K562 (cell line): ENCODE measurements around the gene DNAJC1.

Experiments used
- ATF7 ChIP-seq: fragments of 450-650 bp; IDR thresholded peaks from 2 replicates; pipeline ENCODE4 v1.7.1; 2014; ENCODE audit warnings: mild to moderate bottlenecking, moderate library complexity
- DDX20 ChIP-seq: fragments of 450-650 bp; IDR thresholded peaks from 2 replicates; pipeline ENCODE4 v1.6.1; 2016; ENCODE audit warnings: missing genetic modification characterization, low read depth, mild to moderate bottlenecking, missing compliant biosample characterization, moderate library complexity
- DPF2 ChIP-seq: fragments of 450-650 bp; IDR thresholded peaks from 2 replicates; pipeline ENCODE4 v1.6.1; 2016
- EZH2 ChIP-seq: IDR thresholded peaks from 2 replicates; pipeline ENCODE4 v1.6.1; 2012; ENCODE audit warnings: low read depth, mild to moderate bottlenecking, inconsistent platforms, low read length, borderline replicate concordance
- GABPA ChIP-seq: fragments of 200-800 bp; sonication (Bioruptor generic); conservative IDR thresholded peaks from 2 replicates; pipeline ENCODE4 v1.6.1; 2016; ENCODE audit warnings: low read depth, missing genetic modification characterization, missing compliant biosample characterization
- HEY1 ChIP-seq: fragments of 250-450 bp; sonication (Bioruptor Pico); IDR thresholded peaks from 2 replicates; pipeline ENCODE4 v1.5.0; 2020; ENCODE audit warnings: mild to moderate bottlenecking, moderate library complexity, borderline replicate concordance
- PTBP1 ChIP-seq: fragments of 200-400 bp; formaldehyde crosslinking; IDR thresholded peaks from 2 replicates; pipeline ENCODE4 v1.6.1; 2017; ENCODE audit warnings: low read depth, low read length
- SMC3 ChIP-seq: conservative IDR thresholded peaks from 2 replicates; pipeline ENCODE4 v1.6.1; 2011; ENCODE audit warnings: low read depth, low read length, improper control_type of control experiment; ENCODE audit not compliant: insufficient read depth
- TGIF2 ChIP-seq: sonication (generic); formaldehyde crosslinking; IDR thresholded peaks from 2 replicates; pipeline ENCODE4 v1.8.1; 2022; ENCODE audit warnings: mild to moderate bottlenecking, missing genetic modification reagents, moderate library complexity
- ZBTB40 ChIP-seq, 2 experiments: fragments of 450-650 bp in 1 of 2; sonication (generic) in 1 of 2; formaldehyde crosslinking in 1 of 2; IDR thresholded peaks; 2 replicates each; pipeline versions ENCODE4 v1.7.1 to v1.9.0; 2016 to 2022; ENCODE audit warnings: inconsistent platforms in 1 of 2, mild to moderate bottlenecking in 1 of 2, missing genetic modification reagents in 1 of 2
- ZC3H11A ChIP-seq: IDR thresholded peaks from 2 replicates; pipeline ENCODE4 v1.6.1; 2012; ENCODE audit warnings: low read depth, low read length, improper control_type of control experiment
- TF ChIP-seq, protein P1 (sequence below), 3 experiments: IDR thresholded peaks in 2 of 3; conservative IDR thresholded peaks in 1 of 3; 2 replicates each; pipeline ENCODE4 v1.5.1; 2011 to 2012; ENCODE audit warnings: low read length in 3 of 3, mild to moderate bottlenecking in 3 of 3, control low read depth in 2 of 3, improper control_type of control experiment in 1 of 3, inconsistent platforms in 1 of 3, low read depth in 1 of 3, mixed read lengths in 1 of 3, moderate library complexity in 1 of 3; ENCODE audit not compliant: insufficient read depth in 2 of 3
- TF ChIP-seq, protein P2 (sequence below): sonication (generic); formaldehyde crosslinking; IDR thresholded peaks from 2 replicates; pipeline ENCODE4 v1.9.0; 2022; ENCODE audit warnings: mild to moderate bottlenecking, missing genetic modification reagents

DNA sequence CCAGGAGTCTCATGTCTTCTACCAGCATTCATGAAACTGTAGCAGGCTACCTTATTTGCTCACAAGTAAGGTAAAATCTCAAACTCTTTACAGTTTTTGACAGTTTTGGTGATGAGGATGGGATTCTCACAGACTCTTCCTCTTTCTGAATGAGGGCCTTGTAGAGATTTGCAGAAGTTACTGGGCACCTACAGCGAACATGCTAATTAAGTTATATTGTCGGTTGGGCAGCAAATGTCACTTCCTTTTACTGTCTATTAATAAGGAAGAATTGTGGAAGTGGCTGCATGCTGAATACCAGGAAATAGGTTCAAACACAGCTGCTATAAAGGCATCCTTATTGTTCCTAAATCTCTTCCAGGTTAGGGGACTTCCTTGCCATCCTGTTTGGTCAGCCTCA lies 189.6 kb downstream of the DNAJC1 start:
- TF ChIP-seq GABPA (tag), result no peak
- TF ChIP-seq SMC3, result no peak
- TF ChIP-seq HEY1 (CRISPR knock-in tag), result no peak
- no peak for TF ChIP-seq EZH2
- TF ChIP-seq PTBP1, result no peak
- TF ChIP-seq ZBTB40 (IDR thresholded peaks at IDR 0.05), result no peak
- no peak for TF ChIP-seq ZBTB40 (CRISPR knock-in tag; IDR thresholded peaks at IDR 0.05)
- no peak for TF ChIP-seq DDX20 (tag)
- TF ChIP-seq ATF7, result no peak
- TF ChIP-seq, protein P1, sequence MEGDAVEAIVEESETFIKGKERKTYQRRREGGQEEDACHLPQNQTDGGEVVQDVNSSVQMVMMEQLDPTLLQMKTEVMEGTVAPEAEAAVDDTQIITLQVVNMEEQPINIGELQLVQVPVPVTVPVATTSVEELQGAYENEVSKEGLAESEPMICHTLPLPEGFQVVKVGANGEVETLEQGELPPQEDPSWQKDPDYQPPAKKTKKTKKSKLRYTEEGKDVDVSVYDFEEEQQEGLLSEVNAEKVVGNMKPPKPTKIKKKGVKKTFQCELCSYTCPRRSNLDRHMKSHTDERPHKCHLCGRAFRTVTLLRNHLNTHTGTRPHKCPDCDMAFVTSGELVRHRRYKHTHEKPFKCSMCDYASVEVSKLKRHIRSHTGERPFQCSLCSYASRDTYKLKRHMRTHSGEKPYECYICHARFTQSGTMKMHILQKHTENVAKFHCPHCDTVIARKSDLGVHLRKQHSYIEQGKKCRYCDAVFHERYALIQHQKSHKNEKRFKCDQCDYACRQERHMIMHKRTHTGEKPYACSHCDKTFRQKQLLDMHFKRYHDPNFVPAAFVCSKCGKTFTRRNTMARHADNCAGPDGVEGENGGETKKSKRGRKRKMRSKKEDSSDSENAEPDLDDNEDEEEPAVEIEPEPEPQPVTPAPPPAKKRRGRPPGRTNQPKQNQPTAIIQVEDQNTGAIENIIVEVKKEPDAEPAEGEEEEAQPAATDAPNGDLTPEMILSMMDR (IDR thresholded peaks at IDR 0.05 in 2 of 3, conservative IDR thresholded peaks at IDR 0.05 in 1 of 3; ENCODE audit: insufficient read depth in 2 of 3, low read depth in 1 of 3, low read length in 3 of 3), result no peak
- no peak for TF ChIP-seq TGIF2
- TF ChIP-seq, protein P2, sequence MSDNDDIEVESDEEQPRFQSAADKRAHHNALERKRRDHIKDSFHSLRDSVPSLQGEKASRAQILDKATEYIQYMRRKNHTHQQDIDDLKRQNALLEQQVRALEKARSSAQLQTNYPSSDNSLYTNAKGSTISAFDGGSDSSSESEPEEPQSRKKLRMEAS (CRISPR knock-in tag), result no peak
- TF ChIP-seq ZC3H11A, result no peak
- no peak for TF ChIP-seq DPF2
